Activated effector memory CD4-positive, alpha-beta T cell treated with anti-CD3 and anti-CD28 coated beads, Interleukin-2, amount 50 U/mL, for 16 hours (primary cell): Measurements from ENCODE around the gene MEIS3.
"Not testable (repeated sequence)": the region's sequence is repeated elsewhere in the genome, so short reads cannot be mapped to it uniquely, and the experiment has no call there.

Experiments
- DNase-seq: peaks from one replicate; pipeline ENCODE4 v3.0.0-alpha.2; 2020

MEIS3 gene

GRCh38 chr19:47381653-47382279 lies 37.6 kb downstream of the MEIS3 start:
- no peak for DNase-seq

DNA sequence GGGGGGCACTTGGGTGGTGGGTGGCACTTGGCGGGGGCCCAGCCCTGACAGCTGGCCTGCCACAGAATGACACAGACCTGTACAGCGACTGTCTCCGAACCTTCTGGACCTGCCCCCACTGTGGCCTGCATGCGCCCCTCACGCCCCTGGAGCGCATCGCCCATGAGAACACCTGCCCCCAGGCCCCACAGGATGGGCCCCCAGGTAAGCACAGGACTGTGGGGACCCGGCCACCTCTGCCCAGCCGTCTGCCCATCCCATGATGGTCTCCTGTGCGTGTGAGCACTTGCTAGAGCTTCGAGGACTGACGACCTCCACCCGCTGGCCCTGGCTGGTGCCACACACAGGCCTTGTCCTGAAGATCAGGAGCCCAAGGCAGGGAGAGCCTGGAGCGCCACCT lies 38.2 kb downstream of the MEIS3 start:
- no peak for DNase-seq

DNA sequence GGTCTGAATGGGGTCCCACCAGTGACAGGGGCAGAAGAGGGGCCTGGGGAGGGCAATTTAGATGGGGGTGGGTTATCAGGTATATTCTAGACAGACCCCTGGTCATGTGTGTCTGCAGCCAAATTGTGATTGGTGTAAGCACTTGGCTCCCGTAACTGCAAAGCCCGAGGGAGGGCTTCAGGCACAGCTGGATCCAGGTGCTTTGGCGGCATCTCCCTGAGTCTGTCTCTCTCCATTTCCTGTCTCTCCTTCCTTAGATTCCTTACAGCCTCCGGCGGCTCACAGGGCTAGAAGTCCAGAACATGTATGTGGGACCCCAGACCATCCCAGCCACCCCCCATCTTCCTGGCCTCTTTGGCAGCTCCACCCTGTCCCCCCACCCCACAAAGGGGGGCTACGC lies 38.8 kb downstream of the MEIS3 start:
- DNase-seq = no peak

DNA sequence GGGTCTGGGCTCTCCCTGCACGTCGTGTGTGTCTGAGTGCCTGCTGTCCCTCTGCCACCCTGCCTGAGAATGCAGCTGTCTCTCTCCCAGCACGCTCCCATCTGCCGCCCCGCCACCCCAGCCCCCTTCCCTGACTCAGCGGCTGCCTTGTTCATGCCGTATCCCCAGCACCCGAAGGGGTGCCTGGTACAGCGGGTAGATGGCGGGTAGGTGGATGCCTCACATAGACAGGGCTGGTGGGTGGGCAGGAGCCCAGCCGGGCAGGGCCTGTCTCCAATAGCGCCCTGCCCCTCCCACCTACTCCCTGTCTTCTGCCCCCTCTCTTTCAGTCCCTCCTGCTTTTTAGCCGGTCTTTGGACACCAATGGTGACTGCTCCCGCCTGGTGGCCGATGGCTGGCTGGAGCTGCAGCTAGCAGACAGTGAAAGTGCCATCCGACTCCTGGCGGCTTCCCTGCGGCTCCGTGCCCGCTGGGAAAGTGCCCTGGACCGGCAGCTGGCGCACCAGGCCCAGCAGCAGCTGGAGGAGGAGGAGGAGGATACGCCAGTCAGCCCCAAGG lies 39.9 kb downstream of the MEIS3 start:
- DNase-seq = no peak

GRCh38 chr19:47378246-47378645 lies 41.1 kb downstream of the MEIS3 start:
- DNase-seq = no peak

- no peak for DNase-seq
Observed at GRCh38 chr19:47377801-47378200, 41.5 kb downstream of the MEIS3 start.

- DNase-seq = no peak
Observed at GRCh38 chr19:47377208-47377701, 42.1 kb downstream of the MEIS3 start.

DNA sequence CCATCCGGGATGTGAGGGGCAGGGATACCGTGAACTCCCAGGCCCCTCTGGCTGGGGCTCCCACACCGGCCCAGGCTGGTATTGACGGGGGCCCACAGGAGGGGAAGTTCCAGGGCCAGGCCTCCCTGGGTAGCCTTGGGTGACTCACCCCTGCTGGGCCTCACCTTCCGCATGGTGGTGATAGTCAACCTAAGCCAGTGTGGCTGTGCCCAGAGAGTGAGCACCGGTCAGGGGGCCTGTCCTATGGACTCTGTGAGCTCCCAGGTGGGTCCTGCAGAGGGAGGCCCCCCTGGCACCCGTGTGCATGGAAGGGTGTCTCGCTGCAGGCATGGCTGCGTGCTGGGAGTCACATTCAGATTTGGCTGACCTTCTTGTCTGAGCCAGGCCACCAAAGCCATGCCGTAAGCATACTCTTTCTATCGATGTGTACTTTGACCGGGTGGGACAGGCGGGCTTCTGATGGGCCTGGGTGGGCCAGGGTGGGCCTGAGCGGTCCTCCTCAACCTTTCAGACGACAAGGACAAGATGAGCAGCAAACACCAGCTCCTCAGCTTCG lies 42.7 kb downstream of the MEIS3 start:
- DNase-seq = no peak

- no peak for DNase-seq
Observed at GRCh38 chr19:47375694-47376588, 43.4 kb downstream of the MEIS3 start.

- DNase-seq = no peak
Observed at GRCh38 chr19:47374876-47375693, 44.2 kb downstream of the MEIS3 start.

- DNase-seq = no peak
Observed at GRCh38 chr19:47373246-47374240, 45.8 kb downstream of the MEIS3 start.

DNA sequence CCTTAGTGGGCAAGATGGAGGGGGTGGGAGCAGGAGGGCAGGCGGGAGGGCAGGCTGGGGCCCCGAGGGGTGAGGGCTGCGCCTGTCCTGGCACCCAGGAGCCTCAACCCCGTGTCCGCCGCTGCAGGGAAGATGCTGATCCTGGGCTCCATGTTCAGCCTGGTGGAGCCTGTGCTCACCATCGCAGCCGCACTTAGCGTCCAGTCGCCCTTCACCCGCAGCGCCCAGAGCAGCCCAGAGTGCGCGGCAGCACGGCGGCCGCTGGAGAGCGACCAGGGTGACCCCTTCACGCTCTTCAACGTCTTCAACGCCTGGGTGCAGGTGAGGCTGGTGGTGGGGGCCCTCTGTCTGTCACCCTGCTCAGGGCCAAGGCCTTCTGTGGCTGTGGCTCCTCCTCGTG lies 46.7 kb downstream of the MEIS3 start:
- no peak for DNase-seq

DNA sequence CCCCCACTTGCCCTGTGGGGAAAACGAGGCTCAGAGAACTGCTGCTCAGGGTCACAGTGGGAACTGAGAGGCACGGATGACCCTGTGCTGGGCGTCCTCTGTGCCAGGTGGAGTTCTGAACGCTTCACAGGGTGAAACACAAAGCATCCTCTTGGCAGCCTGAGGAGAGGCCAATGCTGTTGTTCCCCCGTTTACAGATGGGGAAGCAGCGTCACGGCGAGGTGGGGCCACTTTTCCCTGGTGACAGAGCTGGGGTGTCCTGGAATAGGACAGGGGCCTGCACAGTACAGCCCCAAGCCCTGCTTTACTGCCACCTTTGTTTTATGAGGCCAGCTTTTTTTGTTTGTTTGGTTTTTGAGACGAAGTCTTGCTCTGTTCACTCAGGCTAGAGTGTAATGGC lies 48.1 kb downstream of the MEIS3 start:
- DNase-seq = no peak

GRCh38 chr19:47370045-47370611 lies 49.2 kb downstream of the MEIS3 start:
- no peak for DNase-seq

DNA sequence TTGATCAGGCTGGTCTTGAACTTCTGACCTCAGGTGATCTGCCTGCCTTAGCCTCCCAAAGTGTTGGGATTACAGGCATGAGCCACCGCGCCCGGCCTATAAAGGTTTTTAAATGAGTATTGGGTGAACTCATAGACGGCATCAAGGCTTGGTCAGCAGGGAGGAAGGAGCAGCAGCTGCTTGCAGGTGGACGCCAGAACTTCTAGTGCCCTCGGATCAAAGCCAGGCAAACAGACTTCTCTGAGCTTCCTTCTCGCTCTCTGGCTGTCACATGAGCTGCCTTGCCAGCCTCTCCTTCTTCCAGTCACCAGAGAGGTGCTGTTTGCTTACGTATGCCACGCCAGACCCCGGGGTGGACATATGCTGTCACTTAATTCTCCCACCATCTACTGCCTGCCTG lies 53.9 kb downstream of the MEIS3 start:
- DNase-seq = not testable (repeated sequence)

GRCh38 chr19:47363758-47364531 lies 55.4 kb downstream of the MEIS3 start:
- DNase-seq = no peak

DNA sequence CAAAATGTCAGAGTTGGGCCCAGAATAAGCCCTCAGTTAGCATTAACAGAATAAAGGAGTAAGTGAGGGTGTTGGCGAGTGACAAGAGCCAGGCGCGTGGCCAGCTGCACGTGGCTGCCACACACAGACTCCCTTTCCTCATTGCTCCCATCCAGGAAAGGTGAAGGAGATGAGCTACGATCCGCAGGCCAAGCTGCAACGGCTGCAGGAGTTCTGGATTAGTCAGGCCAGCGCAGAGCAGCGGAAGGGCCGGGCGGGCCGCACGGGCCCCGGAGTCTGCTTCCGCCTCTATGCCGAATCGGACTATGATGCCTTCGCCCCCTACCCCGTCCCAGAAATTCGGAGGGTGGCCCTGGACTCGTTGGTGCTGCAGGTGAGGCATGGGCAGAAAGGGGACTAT lies 57.0 kb downstream of the MEIS3 start:
- no peak for DNase-seq

DNA sequence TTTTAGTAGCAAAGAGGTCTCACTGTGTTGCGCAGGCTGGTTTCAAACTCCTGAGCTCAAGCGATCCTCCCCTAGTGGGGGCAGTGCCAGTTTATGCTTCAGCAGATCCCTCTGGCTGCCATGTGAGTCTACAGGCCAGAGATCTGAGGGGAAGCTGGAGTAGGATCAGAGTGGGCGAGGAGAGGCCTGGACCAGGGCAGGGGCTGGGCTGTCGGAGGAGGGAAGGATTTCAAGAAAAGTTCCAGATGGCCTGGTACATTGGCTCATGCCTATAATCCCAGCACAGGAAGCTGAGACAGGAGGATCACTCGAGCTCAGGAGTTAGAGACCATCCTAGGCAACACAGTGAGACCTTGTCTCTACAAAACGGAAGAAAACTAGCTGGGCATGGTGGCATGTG lies 60.4 kb downstream of the MEIS3 start:
- DNase-seq = no peak

DNA sequence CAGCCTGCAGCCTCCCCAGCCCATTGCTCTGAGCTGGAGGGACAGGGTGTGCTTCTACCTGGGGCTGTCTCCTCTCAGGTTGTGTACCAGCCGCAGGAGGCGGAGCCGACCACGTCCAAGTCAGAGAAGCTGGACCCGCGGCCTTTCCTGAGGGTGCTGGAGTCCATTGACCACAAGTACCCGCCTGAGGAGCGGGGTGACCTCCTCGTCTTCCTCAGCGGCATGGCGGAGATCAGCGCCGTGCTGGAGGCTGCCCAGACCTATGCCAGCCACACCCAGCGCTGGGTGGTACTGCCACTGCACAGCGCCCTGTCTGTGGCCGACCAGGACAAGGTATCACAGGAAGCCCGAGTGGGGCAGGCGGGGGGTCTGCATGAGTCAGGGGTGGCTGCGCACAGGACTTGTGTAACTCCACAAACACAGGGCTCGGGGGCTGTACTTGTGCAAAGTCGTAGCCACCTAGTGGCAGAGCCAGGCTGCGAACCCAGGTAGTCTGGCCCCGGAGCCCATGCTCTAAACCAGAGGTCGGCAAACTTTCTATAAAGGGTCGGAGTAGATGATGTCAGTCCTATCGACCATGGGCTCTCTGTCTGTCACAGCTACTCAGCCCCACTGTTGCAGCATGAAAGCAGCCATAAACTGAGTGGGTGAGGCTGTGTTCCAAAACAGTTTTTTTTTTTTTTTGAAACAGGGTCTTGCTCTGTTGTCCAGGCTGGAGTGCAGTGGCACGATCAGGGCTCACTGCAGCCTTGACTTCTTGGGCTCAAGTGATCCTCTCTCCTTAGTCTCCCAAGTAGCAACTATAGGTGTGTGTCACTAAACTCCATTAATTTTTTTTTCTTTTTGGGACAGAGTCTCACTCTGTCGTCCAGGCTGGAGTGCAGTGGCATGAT lies 61.3 kb downstream of the MEIS3 start:
- DNase-seq = no peak
